ENCODE data around the gene TAOK1.
"Not testable (repeated sequence)": the region's sequence is repeated elsewhere in the genome, so short reads cannot be mapped to it uniquely, and the experiment has no call there.

TAOK1 gene

GRCh38 chr17:29474297-29474696, 84.1 kb downstream of the TAOK1 start:
- no peak overlapping the region for H3K4me3 ChIP-seq (ENCODE audit: low read depth, low read length)
- no peak for TF ChIP-seq CTCF (IDR thresholded peaks at IDR 0.05; ENCODE audit: low read depth, low read length)

- TF ChIP-seq CTCF (IDR thresholded peaks at IDR 0.05; ENCODE audit: low read depth, low read length) = no peak
Measured at GRCh38 chr17:29475891-29476290, 85.7 kb downstream of the TAOK1 start.

DNA sequence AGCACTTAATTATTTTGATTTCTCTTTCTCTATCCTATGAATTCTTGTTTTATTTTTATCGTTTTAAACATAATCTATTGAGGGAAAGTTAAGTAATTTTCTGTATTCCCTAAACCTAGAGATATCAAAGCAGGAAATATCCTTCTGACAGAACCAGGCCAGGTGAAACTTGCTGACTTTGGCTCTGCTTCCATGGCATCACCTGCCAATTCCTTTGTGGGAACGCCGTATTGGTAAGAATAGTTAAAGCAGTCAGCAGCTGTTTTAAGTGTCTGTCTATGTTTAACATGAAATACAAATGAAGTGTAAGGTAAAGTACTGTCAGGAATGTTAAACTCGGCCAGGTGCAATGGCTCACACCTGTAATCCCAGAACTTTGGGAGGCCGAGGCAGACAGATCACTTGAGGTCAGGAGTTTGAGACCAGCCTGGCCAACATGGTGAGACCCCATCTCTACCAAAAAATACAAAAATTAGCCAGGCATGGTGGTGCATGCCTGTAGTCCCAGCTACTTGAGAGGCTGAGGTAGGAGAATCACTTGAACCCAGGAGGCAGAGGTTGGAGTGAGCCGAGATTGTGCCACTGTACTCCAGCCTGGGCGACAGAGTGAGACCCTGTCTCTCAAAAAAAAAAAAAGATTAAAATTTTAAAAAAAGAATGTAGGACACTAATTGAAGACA, 90.2 kb downstream of the TAOK1 start:
- H3K4me3 ChIP-seq (ENCODE audit: low read depth, low read length) = not testable (repeated sequence)

More at GRCh38 chr17:29475891-29476290, 85.7 kb downstream of the TAOK1 start:
- H3K4me3 ChIP-seq (ENCODE audit: low read depth, low read length) = no peak overlapping the region

DNA sequence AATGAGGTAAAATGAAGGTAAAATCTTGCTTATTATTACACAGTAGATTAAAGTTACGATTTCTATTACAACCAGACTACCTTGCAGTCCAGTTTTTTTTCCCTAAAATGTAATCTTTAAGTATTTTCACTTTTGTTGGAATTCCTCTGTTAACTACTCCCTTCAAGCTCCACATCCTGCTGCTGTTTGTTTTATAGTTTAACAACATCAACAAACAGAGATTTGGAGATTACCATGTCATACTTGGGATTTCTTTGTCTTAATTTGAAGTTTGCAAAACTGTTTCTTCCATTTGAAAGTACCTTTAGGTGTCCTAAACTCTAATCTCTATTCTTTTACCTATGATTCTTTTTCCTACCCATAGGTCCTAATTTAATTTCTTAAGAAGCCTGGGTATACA, 93.3 kb downstream of the TAOK1 start:
- no peak for TF ChIP-seq CTCF (IDR thresholded peaks at IDR 0.05; ENCODE audit: low read depth, low read length)
- H3K4me3 ChIP-seq (ENCODE audit: low read depth, low read length) = no peak overlapping the region

- TF ChIP-seq CTCF (IDR thresholded peaks at IDR 0.05; ENCODE audit: low read depth, low read length) = no peak
- H3K4me3 ChIP-seq (ENCODE audit: low read depth, low read length) = no peak overlapping the region
Measured at GRCh38 chr17:29495011-29495410, 104.8 kb downstream of the TAOK1 start.

GRCh38 chr17:29504711-29505110, 114.5 kb downstream of the TAOK1 start:
- TF ChIP-seq CTCF (IDR thresholded peaks at IDR 0.05; ENCODE audit: low read depth, low read length) = no peak
- no peak overlapping the region for H3K4me3 ChIP-seq (ENCODE audit: low read depth, low read length)

- TF ChIP-seq CTCF (IDR thresholded peaks at IDR 0.05; ENCODE audit: low read depth, low read length) = no peak
Measured at GRCh38 chr17:29505836-29506235, 115.7 kb downstream of the TAOK1 start.

DNA sequence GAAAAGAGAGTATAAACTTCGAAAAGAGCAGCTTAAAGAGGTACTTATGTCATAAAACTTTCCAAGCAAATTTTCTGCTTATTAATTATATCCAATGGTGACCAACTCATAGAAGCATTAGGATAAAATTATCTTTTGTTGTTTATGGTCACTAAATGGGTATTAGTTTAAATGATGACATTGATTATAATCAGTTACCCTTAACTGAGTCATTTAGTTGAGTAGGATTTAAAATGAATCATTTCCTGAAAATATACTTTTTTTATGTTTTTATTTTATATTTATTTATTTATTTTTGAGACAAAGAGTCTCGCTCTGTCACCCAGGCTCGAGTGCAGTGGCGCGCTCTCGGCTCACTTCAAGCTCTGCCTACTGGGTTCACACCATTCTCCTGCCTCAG, 120.8 kb downstream of the TAOK1 start:
- no peak overlapping the region for H3K4me3 ChIP-seq (ENCODE audit: low read depth, low read length)
- TF ChIP-seq CTCF (IDR thresholded peaks at IDR 0.05; ENCODE audit: low read depth, low read length) = no peak

More at GRCh38 chr17:29505836-29506235, 115.7 kb downstream of the TAOK1 start:
- H3K4me3 ChIP-seq (ENCODE audit: low read depth, low read length) = no peak overlapping the region
